Measurements from ENCODE around the gene GRK3. TPM values are rescaled to one million over a fixed set of nuclear protein-coding genes. Genes with fewer than 3 reads are reported as not detected.

The GRK3 gene
- total RNA-seq, 1 experiment from 2014 or later = 14.6 TPM

GRCh38 chr22:25637032-25637431, 72.6 kb downstream of the GRK3 start:
- Histone ChIP-seq H3K4me3 (replicated peaks in 1 of 2; ENCODE audit: low read depth in 1 of 2, low read length in 2 of 2) (no peak overlapping the region), H4K20me1 (ENCODE audit: insufficient read depth) (no peaks in the 10 kb centered on the region), H3K4me1 (ENCODE audit: control insufficient read depth in 1 of 2, insufficient read depth in 2 of 2, low read length in 2 of 2) (no peaks in the 10 kb centered on the region), H2AFZ (ENCODE audit: low read depth, low read length, poor library complexity, severe bottlenecking) (no peak overlapping the region), H3K79me2 (ENCODE audit: insufficient read depth, low read length) (peaks cover 4% of the 10 kb centered on the region), H3K4me2 (ENCODE audit: low read length) (no peak overlapping the region), H3K9ac (ENCODE audit: low read length) (no peak overlapping the region), H3K27me3 (ENCODE audit: insufficient read depth, low read length) (no peaks in the 10 kb centered on the region), H3K9me3 (ENCODE audit: control insufficient read depth in 1 of 2, insufficient read depth in 1 of 2, low read depth in 1 of 2, low read length in 2 of 2) (no peaks in the 10 kb centered on the region), H3K27ac (ENCODE audit: low read depth, low read length) (no peak overlapping the region), H3K9me2 (ENCODE audit: insufficient read depth) (no peaks in the 10 kb centered on the region), H3K36me3 (ENCODE audit: control insufficient read depth in 1 of 2, insufficient read depth in 2 of 2, low read length in 2 of 2) (no peaks in the 10 kb centered on the region)
- no peak for ATAC-seq
- no TSS peak for BruUV-seq (replicated peaks)
- CTCF ChIA-PET = no interaction called here
- intact Hi-C loops (cut with micrococcal nuclease) = no loop called here
- POLR2A ChIA-PET = no interaction called here
- RAD21 ChIA-PET (ENCODE audit: low non-redundant PET in 1 of 2, low total read pairs in 2 of 2, uncharacterized antibody in 2 of 2, unreplicated experiment in 2 of 2) = no interaction called here
- TF ChIP-seq ZBTB33 (IDR thresholded peaks at IDR 0.05; ENCODE audit: extremely low read depth, insufficient replicate concordance, low read length) = no peak
- TF ChIP-seq ATF3 (IDR thresholded peaks at IDR 0.05) = no peak
- TF ChIP-seq RAD21 (IDR thresholded peaks at IDR 0.05; ENCODE audit: low read depth) = no peak
- no peak for TF ChIP-seq EZH2phosphoT487 (IDR thresholded peaks at IDR 0.05; ENCODE audit: borderline replicate concordance)
- TF ChIP-seq POLR2A (IDR thresholded peaks at IDR 0.05; ENCODE audit: borderline replicate concordance, extremely low read depth, insufficient read depth, insufficient read length) = no peak
- TF ChIP-seq EZH2 (IDR thresholded peaks at IDR 0.05) = no peak
- TF ChIP-seq JUND (IDR thresholded peaks at IDR 0.05) = no peak
- no peak for TF ChIP-seq CTCF (IDR thresholded peaks at IDR 0.05 in 2 of 3, conservative IDR thresholded peaks at IDR 0.05 in 1 of 3; ENCODE audit: borderline replicate concordance in 1 of 3, insufficient read depth in 1 of 3, low read depth in 2 of 3, low read length in 2 of 3)
- TF ChIP-seq EGR1 (IDR thresholded peaks at IDR 0.05; ENCODE audit: low read depth) = no peak
- DNase-seq (ENCODE audit: low read depth, low spot score) = no peak
